Vagina (tissue), 2 donors: ENCODE data around the gene CHCHD1.

Experiments
- CTCF ChIP-seq, 3 experiments: fragments of 450-650 bp in 2 of 3; fragments of 200-600 bp in 1 of 3; sonication (generic) in 1 of 3; IDR thresholded peaks; one replicate each; pipeline ENCODE4 v1.5.1; 2017 to 2019; ENCODE audit warnings: antibody characterized with exemption in 3 of 3, mild to moderate bottlenecking in 2 of 3, moderate library complexity in 2 of 3
- POLR2AphosphoS5 ChIP-seq, 2 donors: sonication (generic); formaldehyde crosslinking; IDR thresholded peaks; one replicate each; pipeline ENCODE4 v1.9.0; 2017; ENCODE audit warnings: antibody characterized with exemption in 2 of 2, mild to moderate bottlenecking in 2 of 2, low read depth in 1 of 2; ENCODE audit not compliant: insufficient read depth in 1 of 2

- TF ChIP-seq CTCF (IDR thresholded peaks at IDR 0.05) (no peak), POLR2AphosphoS5 (IDR thresholded peaks at IDR 0.05; ENCODE audit: insufficient read depth in 1 of 2, low read depth in 1 of 2) (no peak)
These were observed 16.2 kb downstream of the CHCHD1 start for GRCh38 chr10:73798087-73798486.
